ENCODE data around the gene TBC1D2B. TPM values are rescaled to one million over a fixed set of nuclear protein-coding genes. Genes with fewer than 3 reads are reported as not detected.

TBC1D2B gene
- total RNA-seq, 1 donor from 2014 or later = 22.1 TPM

DNA sequence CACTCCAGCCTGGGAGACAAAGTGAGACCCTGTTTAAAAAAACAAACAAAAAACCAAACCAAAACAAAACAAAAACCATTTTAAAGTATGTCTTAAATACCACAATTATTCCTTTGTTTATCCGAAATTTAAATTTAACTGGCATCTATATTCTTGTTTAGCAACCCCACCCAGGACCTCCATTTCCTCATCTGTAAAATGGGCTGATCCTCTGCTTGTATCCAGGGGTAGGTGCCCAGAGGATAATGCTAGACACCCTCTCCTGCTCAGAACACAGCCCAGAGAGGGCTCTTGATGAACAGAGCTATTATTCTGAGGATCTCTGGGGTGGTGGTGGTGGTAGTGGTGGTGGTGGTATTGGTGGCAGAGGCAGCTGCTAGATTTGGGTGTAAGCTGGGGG is 24.7 kb upstream of the TBC1D2B start:
- H3K4me1 Mint-ChIP-seq (ENCODE audit: unreplicated experiment) = peaks cover 9% of the 10 kb centered on the region
- DNase-seq (ENCODE audit: extremely low spot score, unreplicated experiment) = no peak

DNA sequence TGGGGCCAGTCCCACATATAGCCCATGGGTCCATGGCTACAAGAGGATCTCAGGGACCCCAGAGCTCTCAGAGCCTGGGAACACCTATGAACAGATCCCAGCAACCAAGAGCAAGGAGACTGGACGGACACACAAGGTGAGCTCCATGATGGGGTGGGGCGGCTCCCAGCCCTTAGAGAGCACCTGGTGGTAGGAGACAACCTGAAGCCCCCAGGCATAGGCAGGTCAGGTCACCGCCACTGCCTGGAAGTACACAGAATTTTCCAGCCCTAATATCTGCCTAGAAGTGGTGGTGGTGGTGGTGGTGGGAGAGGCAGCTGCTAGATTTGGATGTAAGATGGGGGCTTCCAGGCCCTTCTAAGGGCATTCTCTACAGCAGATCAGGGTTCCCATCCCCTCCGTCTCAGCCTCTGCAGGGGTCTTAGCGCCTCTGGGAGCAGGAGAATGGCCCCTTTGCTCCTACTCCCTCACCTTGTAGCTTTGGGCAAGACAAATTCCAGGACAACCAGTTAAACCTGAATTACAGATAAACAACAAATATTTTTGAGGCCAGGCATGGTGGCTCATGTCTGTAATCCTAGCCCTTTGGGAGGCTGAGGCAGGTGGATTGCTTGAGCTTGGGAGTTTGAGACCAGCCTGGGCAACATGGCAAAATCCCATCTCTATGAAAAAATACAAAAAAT is 24.1 kb upstream of the TBC1D2B start:
- Mint-ChIP-seq H3K9me3 (no peaks in the 10 kb centered on the region), H3K27me3 (no peaks in the 10 kb centered on the region), H3K27ac (peak overlapping the region; percentile 80), H3K4me1 (ENCODE audit: unreplicated experiment) (peaks cover 9% of the 10 kb centered on the region), H3K4me3 (peak overlapping the region; percentile 31), H3K36me3 (no peaks in the 10 kb centered on the region)
- TF ChIP-seq, protein P1, sequence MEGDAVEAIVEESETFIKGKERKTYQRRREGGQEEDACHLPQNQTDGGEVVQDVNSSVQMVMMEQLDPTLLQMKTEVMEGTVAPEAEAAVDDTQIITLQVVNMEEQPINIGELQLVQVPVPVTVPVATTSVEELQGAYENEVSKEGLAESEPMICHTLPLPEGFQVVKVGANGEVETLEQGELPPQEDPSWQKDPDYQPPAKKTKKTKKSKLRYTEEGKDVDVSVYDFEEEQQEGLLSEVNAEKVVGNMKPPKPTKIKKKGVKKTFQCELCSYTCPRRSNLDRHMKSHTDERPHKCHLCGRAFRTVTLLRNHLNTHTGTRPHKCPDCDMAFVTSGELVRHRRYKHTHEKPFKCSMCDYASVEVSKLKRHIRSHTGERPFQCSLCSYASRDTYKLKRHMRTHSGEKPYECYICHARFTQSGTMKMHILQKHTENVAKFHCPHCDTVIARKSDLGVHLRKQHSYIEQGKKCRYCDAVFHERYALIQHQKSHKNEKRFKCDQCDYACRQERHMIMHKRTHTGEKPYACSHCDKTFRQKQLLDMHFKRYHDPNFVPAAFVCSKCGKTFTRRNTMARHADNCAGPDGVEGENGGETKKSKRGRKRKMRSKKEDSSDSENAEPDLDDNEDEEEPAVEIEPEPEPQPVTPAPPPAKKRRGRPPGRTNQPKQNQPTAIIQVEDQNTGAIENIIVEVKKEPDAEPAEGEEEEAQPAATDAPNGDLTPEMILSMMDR (conservative IDR thresholded peaks at IDR 0.05) = no peak
- DNase-seq (ENCODE audit: extremely low spot score, unreplicated experiment) = no peak

More for the DNA sequence above, 24.7 kb upstream of the TBC1D2B start:
- Mint-ChIP-seq H3K36me3 (no peaks in the 10 kb centered on the region), H3K9me3 (no peaks in the 10 kb centered on the region), H3K4me3 (no peak overlapping the region), H3K27ac (peak overlapping the region; percentile 80), H3K27me3 (no peaks in the 10 kb centered on the region)
- TF ChIP-seq, protein P1 (conservative IDR thresholded peaks at IDR 0.05) = no peak

DNA sequence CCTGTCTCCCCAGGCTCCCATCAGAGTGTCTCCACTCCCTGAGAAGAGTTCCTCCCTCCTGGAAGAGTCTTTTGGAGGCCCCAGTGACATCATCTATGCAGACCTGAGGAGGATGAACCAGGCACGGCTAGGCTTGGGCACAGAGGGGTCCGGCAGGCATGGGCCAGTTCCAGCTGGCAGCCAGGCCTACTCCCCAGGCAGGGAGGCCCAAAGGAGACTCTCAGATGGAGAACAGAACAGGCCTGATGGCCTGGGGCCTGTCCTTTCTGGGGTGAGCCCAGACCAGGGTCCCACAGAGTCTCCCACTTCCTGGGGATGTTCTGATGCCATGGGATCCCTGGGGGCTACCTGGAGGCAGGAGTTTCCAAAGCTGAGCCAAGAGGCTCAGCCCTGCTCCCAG is 23.4 kb upstream of the TBC1D2B start:
- Mint-ChIP-seq H3K36me3 (no peaks in the 10 kb centered on the region), H3K27ac (no peak overlapping the region), H3K27me3 (no peaks in the 10 kb centered on the region), H3K4me1 (ENCODE audit: unreplicated experiment) (peaks cover 9% of the 10 kb centered on the region), H3K9me3 (no peaks in the 10 kb centered on the region), H3K4me3 (no peak overlapping the region)
- TF ChIP-seq, protein P1 (conservative IDR thresholded peaks at IDR 0.05) = no peak
- DNase-seq (ENCODE audit: extremely low spot score, unreplicated experiment) = no peak

DNA sequence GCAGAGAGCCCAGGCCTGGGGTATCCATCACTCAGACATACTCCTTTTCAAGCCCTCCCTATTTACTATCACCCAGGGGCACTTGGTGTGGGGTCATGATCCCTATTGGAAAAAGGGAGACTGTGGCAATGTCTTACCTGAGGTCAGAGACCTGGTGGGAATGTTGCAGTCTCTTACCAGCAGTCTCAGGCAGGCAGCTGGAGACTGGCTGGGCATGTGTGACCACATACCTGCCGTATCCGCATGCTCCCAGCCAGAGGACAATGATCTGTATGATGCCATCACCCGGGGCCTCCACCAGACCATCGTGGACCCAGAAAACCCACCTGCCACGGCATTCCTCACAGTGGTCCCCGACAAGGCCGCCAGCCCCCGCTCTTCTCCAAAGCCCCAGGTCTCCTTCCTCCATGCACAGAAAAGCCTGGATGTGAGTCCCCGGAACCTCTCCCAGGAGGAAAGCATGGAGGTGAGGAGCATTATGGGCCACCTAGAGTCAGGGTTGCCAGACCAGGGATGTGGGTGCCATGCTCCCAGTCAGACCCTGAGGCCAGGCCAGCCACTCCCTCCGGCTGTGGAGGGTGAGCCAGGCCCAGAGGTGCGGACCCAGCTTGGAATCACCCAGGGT is 20.7 kb upstream of the TBC1D2B start:
- H3K9me3 Mint-ChIP-seq = no peaks in the 10 kb centered on the region
- H3K36me3 Mint-ChIP-seq = no peaks in the 10 kb centered on the region
- no peak overlapping the region for H3K27ac Mint-ChIP-seq
- no peaks in the 10 kb centered on the region for H3K4me1 Mint-ChIP-seq (ENCODE audit: unreplicated experiment)
- H3K27me3 Mint-ChIP-seq = peaks cover 5% of the 10 kb centered on the region
- no peak overlapping the region for H3K4me3 Mint-ChIP-seq
- TF ChIP-seq, protein P1 (conservative IDR thresholded peaks at IDR 0.05) = no peak
- DNase-seq (ENCODE audit: extremely low spot score, unreplicated experiment) = no peak

DNA sequence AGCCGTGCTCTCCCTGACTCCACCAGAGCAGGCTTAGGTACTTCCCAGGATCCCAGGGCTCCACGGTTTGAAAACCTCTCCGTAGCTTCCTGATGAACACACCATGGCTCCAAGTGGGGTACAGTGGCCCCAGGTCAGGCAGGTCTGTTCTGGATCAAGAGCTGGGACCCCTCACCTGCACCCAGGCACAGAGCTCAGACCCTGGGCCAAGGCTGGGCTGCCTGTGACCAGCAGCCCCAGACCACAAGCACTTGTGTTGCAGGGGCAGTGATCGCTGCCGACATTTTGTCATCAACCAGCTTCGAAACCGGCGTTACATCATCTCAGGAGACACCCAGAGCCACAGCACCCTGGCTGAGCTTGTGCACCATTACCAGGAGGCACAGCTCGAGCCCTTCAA is 20.2 kb upstream of the TBC1D2B start:
- Mint-ChIP-seq H3K36me3 (no peaks in the 10 kb centered on the region), H3K4me3 (no peak overlapping the region), H3K27me3 (peaks cover 5% of the 10 kb centered on the region), H3K27ac (no peak overlapping the region), H3K4me1 (ENCODE audit: unreplicated experiment) (no peaks in the 10 kb centered on the region), H3K9me3 (no peaks in the 10 kb centered on the region)
- TF ChIP-seq, protein P1 (conservative IDR thresholded peaks at IDR 0.05) = no peak
- no peak for DNase-seq (ENCODE audit: extremely low spot score, unreplicated experiment)
